GM18951 (cell line): Measurements from ENCODE around the gene LTBP3.

Experiments
- POLR2A ChIP-seq: IDR thresholded peaks from 4 replicates; pipeline ENCODE4 v1.6.1; 2011; ENCODE audit warnings: mild to moderate bottlenecking; ENCODE audit not compliant: insufficient read length, insufficient read depth; ENCODE audit errors: extremely low read depth
- in situ Hi-C: fragments of 300-500 bp; cut with MboI; formaldehyde crosslinking; loops from one replicate; pipeline ENCODE4 v1.12.0; 2022; ENCODE audit warnings: low sequenced_read_pairs, mixed read lengths, inconsistent platforms; ENCODE audit not compliant: unreplicated experiment

LTBP3 gene

DNA sequence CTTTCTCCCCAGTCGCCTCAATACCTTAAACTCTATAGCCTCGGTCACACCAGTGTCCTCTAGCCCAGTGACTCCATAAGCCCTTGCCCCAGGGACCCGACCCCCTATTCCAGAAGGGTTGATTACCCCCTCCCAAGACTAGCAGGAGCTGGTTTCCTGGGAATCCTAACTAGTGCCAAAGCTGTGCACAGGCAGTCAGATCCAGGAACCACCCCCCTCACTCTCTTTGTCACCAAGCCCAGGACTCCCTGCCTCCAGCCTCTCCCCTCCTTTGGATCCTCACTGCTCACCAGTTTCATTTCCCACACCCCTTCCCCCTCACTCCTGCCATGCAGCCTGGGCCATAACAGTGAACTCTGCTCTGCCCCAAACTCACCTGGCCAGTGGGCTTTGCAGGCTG lies 9.8 kb downstream of the LTBP3 start:
- TF ChIP-seq POLR2A = no peak
- in situ Hi-C loops = no loop called here

DNA sequence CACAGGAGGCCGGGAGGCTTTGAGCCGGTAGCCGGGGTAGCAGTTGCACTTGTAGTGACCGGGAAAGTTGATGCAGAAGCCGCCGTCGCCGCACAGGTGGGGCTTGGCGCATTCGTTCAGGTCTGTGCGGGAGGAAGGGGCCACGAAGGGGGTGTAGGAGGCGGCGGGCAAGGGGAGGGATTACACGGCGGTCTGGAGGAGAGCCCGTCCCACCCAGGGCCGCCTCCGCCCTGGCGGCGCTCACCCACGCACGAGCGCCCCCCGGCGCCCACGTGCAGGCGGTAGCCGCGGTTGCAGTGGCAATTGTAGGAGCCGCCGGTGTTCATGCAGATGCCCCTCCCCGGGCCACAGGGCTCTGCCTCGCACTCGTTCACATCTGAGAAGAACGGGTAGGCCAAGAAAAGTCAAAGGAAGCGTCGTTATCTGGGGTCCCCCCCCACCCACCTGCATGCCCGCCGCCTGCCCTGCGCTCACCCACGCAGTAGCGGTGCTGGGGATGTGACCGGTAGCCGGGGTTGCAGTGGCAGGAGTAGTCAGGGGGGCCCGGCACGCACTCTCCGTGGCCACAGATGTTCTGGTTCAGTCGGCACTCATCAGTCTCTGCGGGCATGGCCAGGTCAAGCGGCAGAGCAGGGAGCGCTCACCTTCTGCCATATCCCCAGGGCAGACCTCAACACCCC lies 10.6 kb downstream of the LTBP3 start:
- in situ Hi-C loops = no loop called here
- TF ChIP-seq POLR2A = no peak

DNA sequence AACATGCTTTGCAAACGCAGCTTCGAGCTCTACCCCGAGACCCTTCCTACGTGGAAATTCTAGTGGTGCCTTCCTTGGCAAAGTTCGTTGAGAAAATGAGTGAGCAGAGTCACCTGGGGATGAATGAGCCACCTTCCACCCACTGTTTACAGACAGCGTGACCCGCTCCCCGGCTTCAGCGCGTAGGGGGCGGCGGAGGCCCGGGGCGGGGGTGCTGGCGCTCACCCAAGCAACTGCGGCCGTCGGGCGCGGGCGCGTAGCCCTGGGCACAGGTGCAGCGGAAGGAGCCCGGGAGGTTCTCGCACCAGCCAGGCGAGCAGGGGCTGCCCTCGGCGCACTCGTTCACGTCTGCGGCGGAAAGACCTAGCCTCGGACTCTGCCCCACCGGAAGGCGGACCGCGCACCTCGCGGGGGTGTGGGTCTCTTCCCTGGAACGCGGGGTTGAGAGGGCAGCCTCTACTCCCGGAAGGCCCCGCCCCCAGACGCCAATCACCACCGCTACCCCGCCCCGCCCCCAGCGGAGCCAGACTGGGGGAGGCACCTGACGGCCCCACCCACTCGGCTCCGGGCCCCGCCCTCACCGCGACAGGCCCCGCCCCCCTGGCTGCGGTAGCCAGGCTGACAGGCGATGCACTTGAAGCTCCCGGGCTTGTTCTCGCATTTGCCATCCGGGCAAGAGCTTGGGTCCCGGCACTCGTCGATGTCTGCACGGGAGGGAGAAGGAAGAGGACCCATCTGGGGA lies 11.8 kb downstream of the LTBP3 start:
- TF ChIP-seq POLR2A = peak; percentile 45
- in situ Hi-C loops = no loop called here

DNA sequence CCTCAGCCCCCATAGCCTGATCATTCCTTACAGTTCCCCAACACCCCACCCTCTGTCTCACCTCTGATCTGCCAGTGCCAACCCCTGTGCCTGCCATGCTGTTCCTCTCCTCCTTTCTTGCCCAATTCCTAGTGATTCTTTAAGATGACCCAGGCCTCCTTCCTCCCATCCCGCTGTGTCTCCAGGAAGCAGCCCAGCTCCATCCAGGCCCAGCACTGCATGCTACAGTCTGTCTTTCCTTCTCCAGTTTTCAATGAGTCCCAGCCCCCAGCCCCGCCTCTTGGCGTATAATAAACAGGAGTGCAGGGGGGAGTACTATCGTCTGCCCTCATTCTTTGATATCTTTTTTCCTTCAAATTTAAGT lies 12.3 kb downstream of the LTBP3 start:
- in situ Hi-C loops = no loop called here
- TF ChIP-seq POLR2A = no peak

DNA sequence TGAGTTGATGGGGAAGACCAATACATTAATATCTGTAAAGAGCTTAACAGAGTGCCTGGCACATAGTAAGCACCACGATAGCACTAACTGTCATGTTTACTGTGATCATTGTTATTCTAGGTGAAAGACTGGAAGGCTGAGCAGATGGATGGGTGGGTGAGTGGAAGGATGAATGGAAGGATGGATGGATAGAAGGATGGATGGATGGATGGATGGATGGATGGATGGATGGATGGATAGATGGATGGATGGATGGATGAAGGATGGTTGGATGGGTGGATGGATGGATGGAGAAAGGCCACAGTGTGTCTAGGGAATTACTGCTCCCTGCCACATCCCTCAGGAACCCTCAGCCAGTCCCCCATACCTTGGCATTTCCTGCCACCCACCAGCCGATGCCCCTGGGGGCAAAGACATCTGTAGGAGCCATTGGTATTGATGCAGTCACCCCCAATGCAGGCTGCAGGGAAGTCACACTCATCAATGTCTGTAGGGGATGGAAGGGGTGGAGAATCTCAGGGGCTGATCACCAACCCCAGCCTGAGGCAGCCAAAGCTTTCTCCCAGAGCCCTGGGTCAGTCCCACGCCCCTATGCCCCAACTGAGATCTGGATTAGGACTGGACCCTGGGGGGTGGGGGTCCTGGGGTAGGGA lies 15.3 kb downstream of the LTBP3 start:
- TF ChIP-seq POLR2A = no peak
- in situ Hi-C loops = no loop called here

DNA sequence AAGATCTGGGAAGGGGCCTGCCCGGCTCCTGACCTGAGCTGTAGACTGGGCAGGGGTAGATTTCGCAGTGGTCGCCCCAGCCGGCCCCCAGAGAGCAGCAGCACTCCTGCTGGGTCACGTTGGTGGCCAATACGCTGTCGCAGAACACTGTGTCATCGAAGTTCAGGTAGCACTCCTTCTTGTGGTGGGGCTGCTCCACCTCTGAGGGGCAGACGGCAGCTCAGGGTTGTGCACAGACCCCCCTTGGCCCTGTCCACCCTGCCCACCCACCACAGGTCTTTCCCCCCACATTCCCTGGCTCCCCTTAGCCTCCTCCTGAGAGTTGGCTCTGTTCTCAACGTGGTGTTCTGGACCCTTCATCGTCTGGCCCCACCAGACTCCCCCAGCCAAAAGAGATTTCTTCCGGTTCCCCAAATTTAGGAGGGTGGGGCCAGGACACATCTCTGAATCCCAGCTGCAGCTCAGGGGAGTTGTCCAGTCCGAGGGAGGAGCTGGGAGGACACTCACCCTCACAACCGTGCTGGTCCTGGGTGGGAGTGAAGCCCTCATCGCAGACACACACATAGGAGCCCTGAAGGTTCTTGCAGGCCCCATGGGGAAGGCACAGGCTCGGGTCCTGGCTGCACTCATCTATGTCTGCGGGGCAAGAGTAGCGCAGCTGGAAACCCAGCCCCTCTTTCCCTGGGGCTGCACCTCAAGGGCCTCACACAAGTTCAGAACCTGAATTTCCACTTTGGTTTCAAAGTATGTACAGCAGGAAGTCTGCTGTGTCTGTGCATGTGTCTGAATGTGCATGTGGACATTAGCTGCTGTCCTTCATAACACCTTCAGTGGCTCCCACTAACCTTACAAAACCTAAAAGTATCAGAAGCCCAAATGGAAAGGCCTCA lies 16.8 kb downstream of the LTBP3 start:
- no peak for TF ChIP-seq POLR2A
- in situ Hi-C loops = no loop called here

DNA sequence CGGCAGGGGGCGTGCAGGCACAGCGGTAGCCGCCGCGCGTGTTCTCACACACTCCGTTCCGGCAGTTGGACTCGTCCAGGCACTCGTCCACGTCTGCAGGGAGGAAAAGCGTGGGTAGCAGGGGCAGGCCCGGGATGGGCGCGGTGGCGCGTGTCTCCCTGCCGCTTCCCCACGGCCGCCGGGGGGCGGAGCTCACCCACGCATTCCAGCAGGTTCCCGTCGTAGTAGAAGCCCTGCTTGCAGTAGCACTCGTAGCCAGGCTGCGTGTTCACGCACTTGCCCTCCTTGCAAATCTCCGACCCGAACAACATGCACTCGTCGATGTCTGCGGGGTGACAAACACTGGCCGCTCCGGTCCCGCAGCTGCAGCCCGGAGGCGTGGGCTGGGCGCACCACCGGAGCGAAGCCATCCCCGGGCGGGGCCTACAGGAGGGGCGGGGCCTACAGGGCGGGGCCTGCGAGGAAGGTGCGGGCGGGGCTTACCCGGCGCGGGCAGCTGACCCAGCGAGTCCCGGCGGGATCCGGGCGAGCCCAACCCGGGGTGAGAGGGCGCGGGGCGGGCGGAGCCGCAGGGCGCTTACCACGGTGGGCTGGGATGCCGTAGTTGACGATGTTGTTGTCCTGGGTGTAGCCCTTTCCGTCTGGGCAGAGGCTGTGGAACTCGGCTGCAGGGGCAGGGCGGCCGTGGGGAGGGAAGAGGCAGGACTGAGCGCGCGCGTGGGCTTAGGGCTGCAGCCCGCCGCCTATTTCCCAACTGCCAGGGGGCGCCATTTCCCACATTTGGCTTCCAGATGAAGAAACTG lies 17.7 kb downstream of the LTBP3 start:
- in situ Hi-C loops = no loop called here

DNA sequence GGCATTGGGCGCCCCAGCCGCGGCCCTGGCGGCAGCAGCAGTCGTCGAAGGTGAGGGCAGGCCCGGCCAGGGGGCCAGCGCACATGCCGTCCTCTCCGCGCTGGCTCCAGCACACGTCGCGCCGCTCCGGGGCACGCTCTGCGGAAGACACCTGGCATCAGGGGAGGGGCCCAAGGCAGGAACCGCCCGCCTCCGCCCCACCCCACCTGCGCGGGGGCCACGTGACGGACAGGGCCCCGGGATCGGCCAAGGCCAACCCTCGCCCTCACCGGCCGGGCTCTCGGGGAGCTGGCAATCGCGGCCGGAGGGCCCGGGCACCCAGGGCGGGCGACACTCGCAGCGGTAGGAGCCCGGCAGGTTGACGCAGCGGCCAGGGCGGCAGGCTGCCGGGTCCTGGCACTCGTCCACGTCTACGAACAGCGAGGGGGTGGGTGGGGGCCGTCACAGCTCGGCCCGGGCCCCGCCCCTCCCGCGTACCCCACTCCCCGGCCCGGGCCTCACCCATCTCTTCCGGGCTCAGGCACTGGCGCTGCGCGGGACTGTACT lies 18.3 kb downstream of the LTBP3 start:
- peak; percentile 9 for TF ChIP-seq POLR2A
- in situ Hi-C loops = no loop called here

More for the DNA sequence above, 17.7 kb downstream of the LTBP3 start:
- TF ChIP-seq POLR2A = peak; percentile 69

DNA sequence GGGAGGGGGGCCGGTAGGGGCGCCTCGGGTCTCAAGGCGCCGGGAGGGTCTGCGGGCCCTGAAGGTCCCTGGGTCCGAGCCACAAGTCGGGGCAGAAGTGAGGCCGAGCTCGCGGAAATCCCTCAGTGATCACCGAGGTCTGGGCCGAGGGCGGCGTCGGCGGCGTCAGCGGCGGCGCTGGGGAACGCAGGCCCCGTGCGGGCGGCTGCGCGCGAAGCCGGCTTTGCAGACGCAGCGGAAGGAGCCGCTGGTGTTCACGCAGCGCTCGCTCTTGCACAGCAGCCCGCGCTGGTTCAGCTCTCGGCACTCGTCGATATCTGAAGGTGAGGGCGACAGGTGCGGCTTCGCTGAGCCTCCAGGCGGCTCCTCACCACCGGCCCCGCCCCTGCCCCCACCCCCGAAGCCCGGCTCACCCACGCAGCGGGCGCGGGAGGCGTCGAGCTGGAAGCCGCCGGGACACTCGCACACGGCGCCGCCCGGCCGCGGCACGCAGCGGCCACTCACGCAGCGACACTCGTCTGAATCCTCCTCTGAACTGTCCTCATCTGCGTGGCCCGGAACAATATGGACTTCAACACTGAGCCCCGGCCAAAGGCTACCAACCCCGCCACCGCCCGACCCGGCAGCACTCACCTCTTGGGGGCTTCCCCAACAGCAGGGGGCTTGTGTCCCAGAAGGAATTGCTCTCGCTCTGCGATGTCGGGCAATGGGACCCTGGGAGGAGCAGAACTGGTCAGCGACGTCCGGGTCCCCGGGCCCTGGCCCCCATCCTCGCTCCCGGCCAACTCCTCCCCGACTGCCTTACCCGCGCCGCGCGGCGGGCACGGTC lies 19.0 kb downstream of the LTBP3 start:
- no peak for TF ChIP-seq POLR2A
- in situ Hi-C loops = no loop called here

DNA sequence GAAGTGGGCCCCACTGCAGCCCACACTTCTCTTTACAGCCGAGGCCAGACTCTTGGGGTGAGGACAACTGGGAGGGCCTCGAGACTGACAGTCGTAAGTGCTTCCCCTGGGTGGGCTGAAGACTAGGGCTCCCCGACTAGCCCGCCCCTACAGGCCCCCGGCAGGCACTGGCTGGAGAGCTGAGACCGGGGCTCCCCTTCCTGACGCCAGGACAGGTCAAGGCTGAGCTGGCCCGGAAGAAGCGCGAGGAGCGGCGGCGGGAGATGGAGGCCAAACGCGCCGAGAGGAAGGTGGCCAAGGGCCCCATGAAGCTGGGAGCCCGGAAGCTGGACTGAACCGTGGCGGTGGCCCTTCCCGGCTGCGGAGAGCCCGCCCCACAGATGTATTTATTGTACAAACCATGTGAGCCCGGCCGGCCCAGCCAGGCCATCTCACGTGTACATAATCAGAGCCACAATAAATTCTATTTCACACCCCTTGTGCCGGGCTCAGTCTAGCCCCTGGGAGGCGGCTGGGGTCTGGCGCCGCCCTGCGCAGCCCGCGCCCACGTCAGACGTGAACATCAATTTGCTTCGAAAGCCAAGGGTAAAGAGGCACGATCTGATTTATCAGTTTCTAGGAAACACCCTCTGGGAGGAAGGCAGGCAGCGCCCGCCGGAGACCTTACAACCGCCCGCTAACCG lies 19.8 kb downstream of the LTBP3 start:
- in situ Hi-C loops = no loop called here
- no peak for TF ChIP-seq POLR2A
